HepG2 (cell line): ENCODE data around the gene MTCL1. TPM values are rescaled to one million over a fixed set of nuclear protein-coding genes. Genes with fewer than 3 reads are reported as not detected.

Source experiments
- ATAC-seq: fragments of 200-7000 bp; cut with Tn5 transposase; 3 replicates; pipeline ENCODE4 v1.9.1; 2020; ENCODE audit warnings: mild to moderate bottlenecking, moderate library complexity
- BruUV-seq: library from RNA; stranded (reverse); fragments of 400-500 nt; replicated peaks from 2 replicates; lab custom pipeline; 2021; lab: Mats Ljungman, UMichigan
- CTCF ChIA-PET: fragments of 300-600 bp; formaldehyde crosslinking; extraction: SDS; loops from one replicate; lab custom pipeline; 2021; ENCODE audit warnings: low total read pairs, inconsistent platforms, low intra/inter-chr PET ratio; lab: Yijun Ruan, JAX
- POLR2A ChIA-PET: fragments of 350-600 bp; sonication (Branson Sonifier 250); formaldehyde crosslinking; loops from one replicate; lab custom pipeline; 2020; ENCODE audit warnings: antibody characterized with exemption, inconsistent platforms; lab: Yijun Ruan, JAX
- DNase-seq: peaks from one replicate; pipeline ENCODE4 v3.0.0-alpha.2; 2015; ENCODE audit warnings: low spot score
- FAIRE-seq: peaks from 3 replicates; lab custom pipeline; 2011; peaks lifted over from hg19 to GRCh38; lab: Jason Lieb, UNC
- H2AFZ ChIP-seq: one replicate; pipeline ENCODE4 v1.6.1; 2011; ENCODE audit warnings: low read length, inconsistent platforms
- H3K27ac ChIP-seq: fragments of 300-600 bp; 3 replicates; pipeline ENCODE4 v1.8.0; 2011; ENCODE audit warnings: mixed run types, mild to moderate bottlenecking, mixed read lengths, low read length, inconsistent platforms; ENCODE audit not compliant: insufficient read depth; ENCODE audit errors: extremely low read length
- H3K27me3 ChIP-seq, 2 experiments: fragments of 200-600 bp in 1 of 2; 2 replicates in 1 of 2; 3 replicates in 1 of 2; pipeline versions ENCODE4 v1.6.0 to v1.8.0; 2011; ENCODE audit warnings: low read length in 2 of 2, mild to moderate bottlenecking in 2 of 2, moderate library complexity in 2 of 2, inconsistent platforms in 1 of 2; ENCODE audit not compliant: insufficient read depth in 2 of 2, control insufficient read depth in 1 of 2
- H3K36me3 ChIP-seq, 2 experiments: fragments of 200-600 bp in 1 of 2; replicated peaks in 1 of 2; 2 replicates in 1 of 2; 3 replicates in 1 of 2; pipeline versions ENCODE4 v1.5.1 to v1.8.0; 2011; ENCODE audit warnings: low read length in 2 of 2, inconsistent platforms in 1 of 2; ENCODE audit not compliant: insufficient read depth in 2 of 2, control insufficient read depth in 1 of 2
- H3K4me1 ChIP-seq: 2 replicates; pipeline ENCODE4 v1.5.1; 2012; ENCODE audit warnings: low read length, inconsistent platforms; ENCODE audit not compliant: insufficient read depth
- H3K4me2 ChIP-seq: 2 replicates; pipeline ENCODE4 v1.6.0; 2011; ENCODE audit warnings: low read depth, low read length, inconsistent platforms
- H3K4me3 ChIP-seq, 3 experiments: fragments of 200-600 bp in 1 of 3; sonication (generic), shearing (Covaris generic) in 1 of 3; replicated peaks in 1 of 3; 2 replicates each; pipeline ENCODE4 v1.5.1; 2011 to 2016; ENCODE audit warnings: low read length in 3 of 3, inconsistent platforms in 2 of 3, low read depth in 2 of 3, mild to moderate bottlenecking in 2 of 3, control low read depth in 1 of 3, mixed read lengths in 1 of 3; ENCODE audit not compliant: insufficient read depth in 1 of 3
- H3K79me2 ChIP-seq: one replicate; pipeline ENCODE4 v1.6.1; 2011; ENCODE audit warnings: low read length, inconsistent platforms; ENCODE audit not compliant: insufficient read depth
- H3K9ac ChIP-seq: 2 replicates; pipeline ENCODE4 v1.6.0; 2011; ENCODE audit warnings: mild to moderate bottlenecking, low read depth, low read length, inconsistent platforms; ENCODE audit not compliant: insufficient read depth
- H3K9me3 ChIP-seq: 2 replicates; pipeline ENCODE4 v1.5.1; 2012; ENCODE audit warnings: mild to moderate bottlenecking, low read length
- H4K20me1 ChIP-seq: 2 replicates; pipeline ENCODE4 v1.6.0; 2011; ENCODE audit warnings: inconsistent platforms, mild to moderate bottlenecking, low read length, moderate library complexity; ENCODE audit not compliant: insufficient read depth
- GPN1 ChIP-seq: sonication (generic); formaldehyde crosslinking; IDR thresholded peaks from 2 replicates; pipeline ENCODE4 v1.5.1; 2020; ENCODE audit warnings: missing genetic modification reagents, borderline replicate concordance
- IKZF4 ChIP-seq: sonication (generic); formaldehyde crosslinking; IDR thresholded peaks from 2 replicates; pipeline ENCODE4 v1.5.1; 2020; ENCODE audit warnings: borderline replicate concordance, mild to moderate bottlenecking, low read depth, missing genetic modification reagents; ENCODE audit errors: not compliant biosample characterization
- RAD51 ChIP-seq: fragments of 450-650 bp; IDR thresholded peaks from 2 replicates; pipeline ENCODE4 v1.6.1; 2016; ENCODE audit warnings: borderline replicate concordance
- TOPORS ChIP-seq: sonication (generic); formaldehyde crosslinking; IDR thresholded peaks from 2 replicates; pipeline ENCODE4 v1.8.0; 2023; ENCODE audit warnings: mild to moderate bottlenecking, missing genetic modification reagents
- ZNF160 ChIP-seq: sonication (generic); formaldehyde crosslinking; IDR thresholded peaks from 2 replicates; pipeline ENCODE4 v1.8.0; 2022; ENCODE audit warnings: mild to moderate bottlenecking, inconsistent platforms, missing genetic modification reagents
- ZNF205 ChIP-seq: IDR thresholded peaks from 2 replicates; pipeline ENCODE4 v1.6.1; 2018; ENCODE audit warnings: missing biosample characterization, missing genetic modification reagents
- ZNF446 ChIP-seq: sonication (generic); formaldehyde crosslinking; IDR thresholded peaks from 2 replicates; pipeline ENCODE4 v1.5.0; 2020; ENCODE audit warnings: mild to moderate bottlenecking, missing genetic modification reagents
- ZNF451 ChIP-seq: sonication (generic); formaldehyde crosslinking; IDR thresholded peaks from 2 replicates; pipeline ENCODE4 v1.5.0; 2020; ENCODE audit warnings: mild to moderate bottlenecking, missing genetic modification reagents
- ZNF547 ChIP-seq: sonication (generic); formaldehyde crosslinking; IDR thresholded peaks from 2 replicates; pipeline ENCODE4 v1.5.1; 2020; ENCODE audit warnings: mild to moderate bottlenecking, missing genetic modification reagents
- ZNF761 ChIP-seq: sonication (generic); formaldehyde crosslinking; conservative IDR thresholded peaks from 2 replicates; pipeline ENCODE4 v1.4.0; 2020; ENCODE audit warnings: mild to moderate bottlenecking, missing genetic modification reagents
- ZNF775 ChIP-seq: sonication (generic); formaldehyde crosslinking; IDR thresholded peaks from 2 replicates; pipeline ENCODE4 v1.4.0; 2020; ENCODE audit warnings: missing genetic modification reagents, mild to moderate bottlenecking, moderate library complexity, borderline replicate concordance
- ZNF841 ChIP-seq: sonication (generic); formaldehyde crosslinking; IDR thresholded peaks from 2 replicates; pipeline ENCODE4 v1.8.1; 2023; ENCODE audit warnings: missing genetic modification reagents, borderline replicate concordance
- WGBS: methylation state at CpG from one replicate; pipeline ENCODE4 v1.1.6; 2017; ENCODE audit warnings: low lambda C conversion rate; 5-methylcytosine and 5-hydroxymethylcytosine counted together
- in situ Hi-C: cut with HindIII; loops from 2 replicates; pipeline ENCODE4 v1.10.0; 2017; ENCODE audit warnings: low pct_unique_long_range_greater_than_20kb; ENCODE audit not compliant: extremely low pct_ligation_motif_present
- intact Hi-C: fragments of 100-400 bp; cut with micrococcal nuclease; formaldehyde crosslinking; loops from one replicate; pipeline ENCODE4 v1.10.0; 2022; ENCODE audit not compliant: unreplicated experiment
- polyA plus RNA-seq, 8 experiments: library from polyadenylated mRNA; depleted of rRNA in 3 of 8; stranded (reverse) in 7 of 8; unstranded in 1 of 8; fragments of >200 nt; fragmentation: Illumina TruSeq in 4 of 8; extraction: Trizol in 4 of 8; gene quantifications; 2 replicates each; pipeline versions ENCODE4 v1.2.1 to v1.2.3, GENCODE V29; 2011 to 2016; ENCODE audit warnings: low read depth in 4 of 8, missing spikeins in 1 of 8, mixed read lengths in 1 of 8; ENCODE audit not compliant: insufficient read depth in 1 of 8
- total RNA-seq, 5 experiments: library from RNA; depleted of rRNA; stranded (reverse); fragments of >200 nt; fragmentation: Illumina TruSeq; extraction: Trizol; gene quantifications; 2 replicates each; pipeline ENCODE4 v1.2.3, GENCODE V29; 2016; ENCODE audit warnings: low read depth in 1 of 5
- TF ChIP-seq, protein P1 (sequence below): sonication (generic); formaldehyde crosslinking; IDR thresholded peaks from 2 replicates; pipeline ENCODE4 v1.5.0; 2020; ENCODE audit warnings: missing genetic modification reagents, mild to moderate bottlenecking, borderline replicate concordance
- TF ChIP-seq, protein P2 (sequence below): sonication (generic); formaldehyde crosslinking; IDR thresholded peaks from 2 replicates; pipeline ENCODE4 v1.5.0; 2020; ENCODE audit warnings: missing genetic modification reagents

The MTCL1 gene
- total and polyA plus RNA-seq, 2 of the 13 experiments (the other 11 are each of a cell fraction or from before 2014, with no cell fraction given) = 3.1 to 3.2 TPM

DNA sequence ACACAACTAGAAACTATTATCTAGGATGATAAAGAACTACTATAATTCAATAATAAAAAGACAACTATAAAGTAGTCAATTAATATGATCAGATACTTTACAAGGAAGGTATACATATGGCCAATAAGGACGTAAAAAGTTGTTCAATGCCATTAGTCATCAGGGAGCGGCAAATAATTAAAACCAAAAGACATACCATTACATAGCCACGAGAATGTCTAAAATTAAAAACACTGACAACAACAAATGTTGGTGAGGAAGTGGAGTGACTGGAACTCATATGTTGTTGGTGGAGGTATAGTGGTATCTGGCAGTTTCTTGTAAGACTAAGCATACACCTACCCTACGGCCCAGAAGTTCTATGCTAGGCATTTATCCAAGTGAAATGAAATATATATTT lies 152.4 kb downstream of the MTCL1 start:
- H3K9ac ChIP-seq = no peak overlapping the region
- WGBS = 48% methylated on average over 4 of the region's 4 CpGs
- TF ChIP-seq ZNF761 (CRISPR knock-in tag) (no peak), ZNF160 (no peak), RAD51 (no peak), ZNF841 (CRISPR knock-in tag) (no peak), GPN1 (no peak), ZNF446 (CRISPR knock-in tag) (no peak), ZNF451 (CRISPR knock-in tag) (no peak), TOPORS (CRISPR knock-in tag) (no peak), ZNF205 (CRISPR knock-in tag) (no peak), IKZF4 (CRISPR knock-in tag) (no peak), ZNF547 (no peak), ZNF775 (CRISPR knock-in tag) (no peak)
- TF ChIP-seq, protein P1, sequence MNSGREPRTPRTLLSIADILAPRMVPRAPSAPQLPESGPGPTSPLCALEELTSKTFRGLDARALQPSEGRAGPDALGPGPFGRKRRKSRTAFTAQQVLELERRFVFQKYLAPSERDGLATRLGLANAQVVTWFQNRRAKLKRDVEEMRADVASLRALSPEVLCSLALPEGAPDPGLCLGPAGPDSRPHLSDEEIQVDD (CRISPR knock-in tag) = no peak
- TF ChIP-seq, protein P2, sequence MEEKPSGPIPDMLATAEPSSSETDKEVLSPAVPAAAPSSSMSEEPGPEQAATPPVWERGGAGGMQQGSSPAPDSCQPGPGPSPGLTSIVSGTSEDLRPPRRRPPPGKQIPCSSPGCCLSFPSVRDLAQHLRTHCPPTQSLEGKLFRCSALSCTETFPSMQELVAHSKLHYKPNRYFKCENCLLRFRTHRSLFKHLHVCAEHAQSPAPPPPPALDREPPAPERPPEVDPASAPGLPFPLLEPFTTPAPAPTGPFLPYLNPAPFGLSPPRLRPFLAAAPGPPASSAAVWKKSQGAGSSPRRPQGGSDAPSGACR (CRISPR knock-in tag) = no peak
- intact Hi-C loops (no loop called here), in situ Hi-C loops (no loop called here)
- no peaks in the 10 kb centered on the region for H3K36me3 ChIP-seq
- POLR2A ChIA-PET = no interaction called here
- BruUV-seq = no TSS peak
- H3K4me1 ChIP-seq = no peaks in the 10 kb centered on the region
- H3K9me3 ChIP-seq = no peaks in the 10 kb centered on the region
- CTCF ChIA-PET = no interaction called here
- peaks cover 0 to 1% of the 10 kb centered on the region in 2 experiments; a peak in 2 of 5 replicates for H3K27me3 ChIP-seq
- H3K4me2 ChIP-seq = no peak overlapping the region
- no peaks in the 10 kb centered on the region for H3K79me2 ChIP-seq
- H4K20me1 ChIP-seq = no peaks in the 10 kb centered on the region
- no peak for FAIRE-seq
- no peak overlapping the region for H2AFZ ChIP-seq
- no peak for ATAC-seq
- no peak overlapping the region for H3K4me3 ChIP-seq
- no peak overlapping the region for H3K27ac ChIP-seq
- no peak for DNase-seq
